CD14-positive monocyte (primary cell): ENCODE data around the gene SMTNL1. TPM values are rescaled to one million over a fixed set of nuclear protein-coding genes. Genes with fewer than 3 reads are reported as not detected.

Experiments
- DNase-seq, 3 donors: peaks; one replicate each; pipeline ENCODE4 v3.0.0-alpha.2; 2011 to 2022
- H2AFZ ChIP-seq: 2 replicates; pipeline ENCODE4 v1.6.0; 2012; ENCODE audit warnings: mild to moderate bottlenecking, low read depth, low read length, inconsistent platforms; ENCODE audit not compliant: insufficient read depth, poor library complexity, severe bottlenecking
- H3K27ac ChIP-seq, 2 donors: 1 replicate in 1 of 2; 2 replicates in 1 of 2; pipeline ENCODE4 v1.5.1; 2012 to 2013; ENCODE audit warnings: low read length in 2 of 2, control low read depth in 1 of 2, inconsistent platforms in 1 of 2, low read depth in 1 of 2, mild to moderate bottlenecking in 1 of 2
- H3K27me3 ChIP-seq, 2 donors: one replicate each; pipeline versions ENCODE4 v1.6.0 to v1.6.1; 2011 to 2013; ENCODE audit warnings: low read length in 2 of 2; ENCODE audit not compliant: control insufficient read depth in 2 of 2, insufficient read depth in 2 of 2
- H3K36me3 ChIP-seq, 2 donors: replicated peaks in 1 of 2; 1 replicate in 1 of 2; 2 replicates in 1 of 2; pipeline versions ENCODE4 v1.5.1 to v1.6.1; 2012 to 2013; ENCODE audit warnings: low read length in 2 of 2, control low read depth in 1 of 2, inconsistent platforms in 1 of 2, mild to moderate bottlenecking in 1 of 2; ENCODE audit not compliant: insufficient read depth in 2 of 2, control insufficient read depth in 1 of 2
- H3K4me1 ChIP-seq, 2 donors: 1 replicate in 1 of 2; 2 replicates in 1 of 2; pipeline versions ENCODE4 v1.5.1 to v1.6.1; 2012 to 2013; ENCODE audit warnings: low read length in 2 of 2, control low read depth in 1 of 2, inconsistent platforms in 1 of 2, mild to moderate bottlenecking in 1 of 2, moderate library complexity in 1 of 2; ENCODE audit not compliant: insufficient read depth in 2 of 2, control insufficient read depth in 1 of 2
- H3K4me2 ChIP-seq: replicated peaks from 2 replicates; pipeline ENCODE3; 2012; ENCODE audit warnings: low read length, moderate library complexity, mild to moderate bottlenecking; ENCODE audit not compliant: poor library complexity, severe bottlenecking; ENCODE audit errors: extremely low read depth
- H3K4me3 ChIP-seq, 3 experiments: fragments of 200-600 bp in 1 of 3; sonication (generic) in 1 of 3; replicated peaks in 1 of 3; 1 replicate in 2 of 3; 2 replicates in 1 of 3; pipeline ENCODE4 v1.5.1; 2011 to 2013; ENCODE audit warnings: low read length in 3 of 3, mild to moderate bottlenecking in 3 of 3, control low read depth in 2 of 3, low read depth in 2 of 3, inconsistent platforms in 1 of 3, moderate library complexity in 1 of 3
- H3K79me2 ChIP-seq: 2 replicates; pipeline ENCODE4 v1.6.0; 2012; ENCODE audit warnings: mild to moderate bottlenecking, control low read depth, inconsistent platforms, low read length, moderate library complexity; ENCODE audit not compliant: insufficient read depth
- H3K9ac ChIP-seq: 2 replicates; pipeline ENCODE4 v1.6.0; 2017; ENCODE audit warnings: low read length, mild to moderate bottlenecking; ENCODE audit not compliant: insufficient read depth, poor library complexity, severe bottlenecking
- H3K9me3 ChIP-seq, 2 donors: replicated peaks in 1 of 2; 1 replicate in 1 of 2; 2 replicates in 1 of 2; pipeline versions ENCODE4 v1.5.1 to v1.6.1; 2012 to 2013; ENCODE audit warnings: low read length in 2 of 2, control low read depth in 1 of 2; ENCODE audit not compliant: control insufficient read depth in 1 of 2, insufficient read depth in 1 of 2
- H4K20me1 ChIP-seq: 2 replicates; pipeline ENCODE4 v1.6.0; 2012; ENCODE audit warnings: mild to moderate bottlenecking, low read length, control low read depth, moderate library complexity; ENCODE audit not compliant: insufficient read depth
- H3K27ac Mint-ChIP-seq, 7 donors: one replicate each; pipeline ENCODE4 v1.8.0; 2020; ENCODE audit warnings: mild to moderate bottlenecking in 7 of 7, mixed read lengths in 7 of 7, moderate library complexity in 6 of 7, inconsistent platforms in 2 of 7
- H3K27me3 Mint-ChIP-seq, 3 donors: one replicate each; pipeline ENCODE4 v1.8.0; 2021 to 2022; ENCODE audit warnings: low read depth in 3 of 3, mild to moderate bottlenecking in 3 of 3, mixed read lengths in 3 of 3, moderate library complexity in 3 of 3, inconsistent platforms in 1 of 3
- H3K36me3 Mint-ChIP-seq, 2 donors: one replicate each; pipeline ENCODE4 v1.8.0; 2020; ENCODE audit warnings: mixed read lengths in 2 of 2, inconsistent platforms in 1 of 2, mild to moderate bottlenecking in 1 of 2
- H3K4me1 Mint-ChIP-seq: one replicate; pipeline ENCODE4 v1.8.0; 2020; ENCODE audit warnings: mild to moderate bottlenecking, mixed read lengths
- H3K4me3 Mint-ChIP-seq, 2 donors: one replicate each; pipeline ENCODE4 v1.8.0; 2020; ENCODE audit warnings: mild to moderate bottlenecking in 2 of 2, mixed read lengths in 2 of 2, moderate library complexity in 1 of 2
- H3K9me3 Mint-ChIP-seq, 7 donors: one replicate each; pipeline ENCODE4 v1.8.0; 2020 to 2022; ENCODE audit warnings: mixed read lengths in 7 of 7, mild to moderate bottlenecking in 6 of 7, moderate library complexity in 6 of 7, inconsistent platforms in 2 of 7
- WGBS: methylation state at CpG from one replicate; pipeline ENCODE4 v1.1.5; 2013; ENCODE audit warnings: missing lambda C conversion rate; ENCODE audit not compliant: insufficient coverage; 5-methylcytosine and 5-hydroxymethylcytosine counted together
- intact Hi-C, 2 donors: fragments of 100-400 bp; cut with micrococcal nuclease; formaldehyde crosslinking; loops; one replicate each; pipeline versions ENCODE4 v1.15.0 to v1.15.1; 2023
- polyA plus RNA-seq, 3 donors: library from polyadenylated mRNA; depleted of rRNA in 1 of 3; unstranded in 2 of 3; stranded (reverse) in 1 of 3; fragments of 300-500 nt in 2 of 3; fragments of >200 nt in 1 of 3; fragmentation: Illumina TruSeq in 2 of 3; gene quantifications; 1 replicate in 2 of 3; 2 replicates in 1 of 3; pipeline ENCODE4 v1.2.3, GENCODE V29; 2012 to 2021
- TF ChIP-seq, protein P1 (sequence below): fragments of 200-600 bp; IDR thresholded peaks from one replicate; pipeline ENCODE4 v1.8.0; 2022; ENCODE audit warnings: antibody characterized with exemption, mild to moderate bottlenecking

The SMTNL1 gene
- polyA plus RNA-seq, 3 donors, result not detected

GRCh38 chr11:57567515-57568329 lies 30.3 kb downstream of the SMTNL1 start, which contains the start of gene UBE2L6:
Gene UBE2L6, minus strand, starts transcription at chr11:57567672. Its CDS starts 61 bp downstream, at chr11:57567611.
- Histone ChIP-seq H3K79me2 (peaks cover 46% of the 10 kb centered on the region), H3K4me3 (peak within 1 kb of the TSS; percentile 69 to 100 (median 98)), H4K20me1 (peaks cover 16% of the 10 kb centered on the region), H3K9ac (peak within 1 kb of the TSS; percentile 76), H3K27ac (peak within 1 kb of the TSS; percentile 63 to 93), H2AFZ (peak within 1 kb of the TSS; percentile 98), H3K4me1 (peaks cover 42 to 58% of the 10 kb centered on the region in 2 donors), H3K27me3 (no peaks in the 10 kb centered on the region), H3K9me3 (no peaks in the 10 kb centered on the region), H3K4me2 (peak within 1 kb of the TSS; percentile 96), H3K36me3 (peaks cover under 1 to 1% of the 10 kb centered on the region in 2 donors)
- Mint-ChIP-seq H3K27ac (peak within 1 kb of the TSS; percentile 84 to 95 (median 93)), H3K4me3 (peak within 1 kb of the TSS; percentile 97 to 98), H3K4me1 (peaks cover 56% of the 10 kb centered on the region), H3K27me3 (peaks cover 0 to 2% (median 0%) of the 10 kb centered on the region in 3 donors), H3K36me3 (peaks cover 2 to 10% of the 10 kb centered on the region in 2 donors), H3K9me3 (no peaks in the 10 kb centered on the region)
- DNase-seq, result peak in 1 of 3 donors; percentile 15
- under 1% methylated on average over 69 of the region's 92 CpGs for WGBS
- TF ChIP-seq, protein P1, sequence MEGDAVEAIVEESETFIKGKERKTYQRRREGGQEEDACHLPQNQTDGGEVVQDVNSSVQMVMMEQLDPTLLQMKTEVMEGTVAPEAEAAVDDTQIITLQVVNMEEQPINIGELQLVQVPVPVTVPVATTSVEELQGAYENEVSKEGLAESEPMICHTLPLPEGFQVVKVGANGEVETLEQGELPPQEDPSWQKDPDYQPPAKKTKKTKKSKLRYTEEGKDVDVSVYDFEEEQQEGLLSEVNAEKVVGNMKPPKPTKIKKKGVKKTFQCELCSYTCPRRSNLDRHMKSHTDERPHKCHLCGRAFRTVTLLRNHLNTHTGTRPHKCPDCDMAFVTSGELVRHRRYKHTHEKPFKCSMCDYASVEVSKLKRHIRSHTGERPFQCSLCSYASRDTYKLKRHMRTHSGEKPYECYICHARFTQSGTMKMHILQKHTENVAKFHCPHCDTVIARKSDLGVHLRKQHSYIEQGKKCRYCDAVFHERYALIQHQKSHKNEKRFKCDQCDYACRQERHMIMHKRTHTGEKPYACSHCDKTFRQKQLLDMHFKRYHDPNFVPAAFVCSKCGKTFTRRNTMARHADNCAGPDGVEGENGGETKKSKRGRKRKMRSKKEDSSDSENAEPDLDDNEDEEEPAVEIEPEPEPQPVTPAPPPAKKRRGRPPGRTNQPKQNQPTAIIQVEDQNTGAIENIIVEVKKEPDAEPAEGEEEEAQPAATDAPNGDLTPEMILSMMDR, result peak; percentile 98
- intact Hi-C loops, result loop anchor here (2.0 to 5.0 kb wide), 5 partner anchors 73 to 235 kb away; partner anchors contain the start of gene ZDHHC5 (in 1 of the 2)

DNA sequence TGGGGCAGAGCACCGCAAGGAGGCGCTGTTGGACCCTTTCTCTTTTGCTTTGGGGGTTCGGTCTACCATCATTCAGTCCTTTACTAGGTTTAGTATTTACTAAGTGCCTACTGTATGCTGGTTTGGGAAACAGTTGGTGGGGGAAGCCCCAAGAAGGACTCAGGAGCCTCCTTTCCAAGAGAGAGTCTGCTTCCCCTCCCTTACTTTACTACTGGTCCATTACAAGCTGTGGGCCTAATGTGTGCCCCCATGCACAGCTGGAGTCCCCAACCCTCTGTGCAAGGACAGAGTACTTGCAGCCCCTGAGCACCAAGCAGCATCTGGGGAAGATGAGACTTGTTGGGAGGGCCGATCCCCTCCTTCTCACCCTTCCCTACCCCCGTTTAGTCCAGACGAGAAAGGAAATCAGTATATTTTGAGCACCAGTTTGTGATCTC lies 31.0 kb downstream of the SMTNL1 start:
- Histone ChIP-seq H3K36me3 (no peaks in the 10 kb centered on the region), H3K4me3 (peak overlapping the region; percentile 69 to 100 (median 98)), H3K4me1 (peaks cover 42 to 58% of the 10 kb centered on the region in 2 donors), H3K27me3 (no peaks in the 10 kb centered on the region), H3K4me2 (peak overlapping the region; percentile 96), H2AFZ (peak overlapping the region; percentile 98), H3K27ac (peak overlapping the region; percentile 9 to 93), H3K9me3 (no peaks in the 10 kb centered on the region), H3K79me2 (peaks cover 40% of the 10 kb centered on the region), H3K9ac (peak overlapping the region; percentile 76), H4K20me1 (peaks cover 11% of the 10 kb centered on the region)
- peaks cover 0 to 8% of the 10 kb centered on the region in 2 donors for H3K36me3 Mint-ChIP-seq
- WGBS, result 47% methylated on average over 3 of the region's 6 CpGs
- H3K4me3 Mint-ChIP-seq, result peak overlapping the region; percentile 97 to 98
- no peaks in the 10 kb centered on the region for H3K9me3 Mint-ChIP-seq
- H3K27me3 Mint-ChIP-seq, result peaks cover 0 to 2% (median 0%) of the 10 kb centered on the region in 3 donors
- intact Hi-C loops, result loop anchor here (2.0 to 5.0 kb wide), 4 partner anchors 72 to 234 kb away; partner anchors contain the start of gene ZDHHC5 (in 1 of the 2)
- DNase-seq, result peak; percentile 73 to 77 (median 76)
- TF ChIP-seq, protein P1, result peak; percentile 39
- peaks cover 55% of the 10 kb centered on the region for H3K4me1 Mint-ChIP-seq
- H3K27ac Mint-ChIP-seq, result peak overlapping the region; percentile 82 to 91 (median 87)
